HG02970 (cell line): Measurements from ENCODE around the gene AGBL4.

Experiments used
- ATAC-seq: cut with Tn5 transposase; IDR thresholded peaks from one replicate; pipeline ENCODE4 v1.9.1; 2021; ENCODE audit warnings: mild to moderate bottlenecking, moderate library complexity, moderate number of reproducible peaks; ENCODE audit not compliant: unreplicated experiment, low FRiP score

AGBL4 gene

DNA sequence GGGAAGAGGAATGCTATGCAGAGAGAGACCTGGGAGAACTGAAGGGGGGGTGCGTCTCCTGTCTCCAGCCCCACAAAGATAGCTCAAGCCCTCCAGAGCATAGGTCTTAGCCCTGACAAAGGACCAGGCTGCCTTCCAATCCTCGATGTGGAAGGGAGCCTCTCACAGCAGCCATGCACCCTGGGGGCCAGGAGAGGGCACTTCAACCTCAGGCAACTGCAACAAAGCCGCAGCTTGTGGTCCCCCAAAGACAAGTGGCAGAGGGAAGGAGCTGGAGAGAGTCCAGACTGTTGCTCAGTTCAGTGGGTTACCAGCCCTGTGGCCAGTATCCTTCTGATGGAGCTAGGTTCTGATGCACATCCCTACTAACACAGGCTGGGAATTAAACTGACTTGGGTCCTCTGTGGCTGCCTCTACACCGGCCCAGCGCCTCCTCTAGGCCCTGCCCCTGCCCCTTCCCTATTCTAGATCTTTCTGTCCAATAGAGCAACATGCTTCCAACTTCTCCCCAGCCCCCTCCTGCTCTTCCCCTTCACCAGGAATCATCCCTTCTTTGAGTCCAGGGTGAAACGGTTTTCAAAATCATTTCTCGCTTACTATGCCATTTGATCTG is 1451.0 kb downstream of the AGBL4 start:
- no peak for ATAC-seq

DNA sequence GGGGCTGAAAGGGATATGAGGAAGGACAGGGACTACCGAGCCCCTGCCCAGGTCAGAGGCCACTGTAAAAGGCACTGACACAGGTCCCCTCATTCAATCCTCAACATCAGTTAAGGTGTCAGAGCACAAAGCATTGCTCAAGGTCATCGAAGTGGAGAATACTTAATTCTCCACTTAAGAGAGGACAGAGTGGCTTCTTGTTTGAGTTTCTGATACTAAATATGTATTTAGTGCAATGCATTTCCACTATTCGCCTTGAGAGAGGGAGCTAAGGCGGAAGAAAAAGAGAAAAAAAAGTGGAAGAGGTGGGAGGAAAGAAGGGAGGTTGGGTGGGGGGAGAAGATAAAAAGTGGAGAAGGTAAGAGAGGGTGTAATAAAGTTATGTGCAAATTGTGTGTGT is 1451.6 kb downstream of the AGBL4 start:
- no peak for ATAC-seq

DNA sequence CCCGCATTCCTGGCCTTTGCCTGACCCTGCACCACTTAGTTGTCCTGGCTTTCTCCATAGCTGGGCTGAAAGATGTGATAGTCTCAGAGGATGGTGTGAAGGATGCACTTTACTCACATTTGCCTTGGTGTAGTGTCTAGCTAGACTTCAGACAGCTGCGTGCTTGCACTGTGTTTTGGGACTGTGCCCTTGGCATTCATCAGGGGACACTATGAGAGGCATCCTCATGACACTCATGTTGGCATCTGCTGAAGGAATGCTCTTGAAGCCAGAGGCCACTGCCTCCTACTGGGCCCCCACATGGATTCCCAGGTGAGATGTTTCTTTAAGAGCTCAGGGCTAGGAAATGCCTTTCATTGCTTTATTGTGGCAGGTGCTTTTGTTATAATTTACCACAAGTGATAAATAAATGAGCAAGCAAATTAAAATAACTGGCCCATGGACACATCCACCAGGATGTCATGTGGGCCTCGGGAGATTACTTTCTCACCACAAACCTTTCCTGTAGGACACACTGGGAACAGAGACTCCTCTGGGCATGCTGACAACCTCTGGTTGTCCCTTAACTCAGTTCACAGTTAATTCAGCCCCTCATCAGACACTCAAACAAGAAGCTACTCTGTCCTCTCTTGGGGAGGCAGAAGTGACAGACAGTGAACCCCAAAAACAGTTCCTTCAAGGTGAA is 1452.3 kb downstream of the AGBL4 start:
- no peak for ATAC-seq

DNA sequence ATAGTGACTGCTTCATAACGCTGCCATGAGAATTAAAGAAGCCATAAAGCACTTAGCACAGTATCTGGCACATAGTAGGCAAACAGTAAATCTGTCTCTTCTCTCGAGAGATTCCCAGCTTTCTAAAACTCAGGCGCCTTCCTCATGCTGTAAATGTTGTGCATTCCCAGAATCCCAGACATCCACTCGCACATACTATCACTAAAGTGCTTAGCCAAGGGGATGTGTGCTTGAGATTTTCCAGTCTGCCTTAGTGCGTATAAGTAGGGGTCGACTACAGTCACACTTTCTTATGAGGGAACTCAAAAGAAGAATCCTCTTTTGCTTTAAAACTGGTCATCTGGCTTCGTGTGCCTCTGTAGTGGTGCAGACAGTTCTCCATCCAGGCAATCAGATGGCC is 1453.2 kb downstream of the AGBL4 start:
- ATAC-seq = no peak

DNA sequence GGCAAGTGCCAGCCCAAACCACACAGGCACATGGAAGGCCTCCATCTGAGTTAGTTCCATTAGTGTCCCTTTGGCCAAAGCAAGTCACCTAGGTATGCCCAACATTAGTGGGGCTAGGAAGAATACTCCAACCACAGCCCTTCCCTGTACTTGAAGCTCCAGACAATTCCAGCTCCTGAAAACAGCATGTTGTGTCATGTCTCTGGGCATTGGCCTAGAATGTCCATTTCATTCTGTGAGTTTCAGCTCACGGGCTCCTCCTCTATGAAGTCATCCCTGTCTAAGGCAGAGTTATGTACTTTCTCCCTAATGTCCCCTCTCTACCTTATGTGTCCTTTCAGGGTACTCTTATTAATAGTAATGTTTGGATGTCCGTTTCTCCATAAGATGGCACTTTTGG is 1455.3 kb downstream of the AGBL4 start:
- ATAC-seq = no peak

DNA sequence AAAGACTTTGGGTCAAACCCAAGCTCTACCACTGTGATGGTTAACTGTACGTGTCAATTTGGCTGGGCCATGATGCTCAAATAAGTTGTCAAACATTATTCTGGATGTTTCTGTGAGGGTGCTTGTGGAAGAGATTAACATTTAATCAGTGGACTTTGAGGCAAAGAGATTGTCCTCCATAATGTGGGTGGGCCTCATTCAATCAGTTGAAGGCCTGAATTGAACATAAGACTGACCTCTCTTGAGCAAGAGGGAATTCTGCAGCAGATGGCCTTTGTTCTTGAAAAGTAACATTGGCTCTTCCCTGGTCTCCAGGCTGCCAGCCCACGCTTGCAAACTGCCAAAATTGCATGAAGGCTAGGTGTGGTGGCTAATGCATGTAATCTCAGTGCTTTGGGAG is 1457.3 kb downstream of the AGBL4 start:
- ATAC-seq = no peak

DNA sequence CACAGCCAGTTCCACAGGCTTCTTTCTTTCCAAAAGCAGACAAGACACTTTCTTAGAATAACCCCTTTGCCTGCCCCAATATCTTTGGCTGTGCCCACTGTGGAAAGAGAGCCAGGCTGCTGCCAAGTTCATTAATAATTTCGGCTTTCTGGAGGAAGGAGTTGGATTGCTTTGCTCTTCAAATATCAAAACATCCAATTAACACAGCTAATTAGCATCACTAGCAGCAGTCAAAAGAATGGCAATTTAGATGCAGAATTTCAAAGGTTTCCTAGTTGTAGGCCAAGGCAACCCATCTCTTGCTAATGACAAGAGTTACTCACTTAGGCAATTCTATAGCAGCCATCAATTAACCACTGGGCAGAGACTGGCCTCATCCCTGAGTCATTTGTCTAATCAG is 1460.7 kb downstream of the AGBL4 start:
- ATAC-seq = no peak

DNA sequence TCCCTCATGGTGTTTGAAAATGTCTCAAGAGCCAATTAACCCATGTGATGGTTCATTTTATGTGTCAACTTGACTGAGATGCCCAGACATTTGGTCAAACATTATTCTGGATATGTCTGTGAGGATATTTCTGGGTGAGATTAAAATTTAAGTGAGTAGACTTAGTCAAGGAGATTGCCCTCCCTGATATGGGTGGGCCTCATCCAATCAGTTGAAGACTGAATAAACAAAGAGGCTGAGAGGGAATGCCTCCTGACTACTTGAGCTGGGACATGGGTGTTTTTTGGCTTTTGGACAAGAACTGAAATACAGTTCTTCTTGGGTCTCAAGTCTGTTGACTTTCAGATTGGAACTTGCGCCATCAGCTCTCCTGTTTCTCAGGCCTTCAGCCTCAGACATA is 1462.3 kb downstream of the AGBL4 start:
- ATAC-seq = no peak

DNA sequence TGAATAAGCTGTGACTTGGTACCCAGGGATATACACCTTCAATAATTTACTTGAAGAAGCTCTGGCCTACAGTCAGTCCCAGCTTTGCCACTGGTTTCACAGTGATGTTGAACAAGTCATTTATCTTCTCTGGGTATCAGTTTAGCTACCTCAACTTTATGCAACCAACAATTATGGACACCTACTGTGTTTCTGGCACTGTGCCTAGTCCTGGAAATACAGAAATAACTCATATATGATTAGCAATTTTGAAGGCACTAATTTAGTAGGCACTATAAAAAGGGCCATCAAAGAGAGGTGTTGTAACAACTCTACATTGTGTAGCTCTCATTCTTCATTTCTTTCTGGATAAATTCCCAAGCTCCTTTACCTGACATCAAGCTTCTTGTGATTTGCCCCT is 1463.2 kb downstream of the AGBL4 start:
- no peak for ATAC-seq

DNA sequence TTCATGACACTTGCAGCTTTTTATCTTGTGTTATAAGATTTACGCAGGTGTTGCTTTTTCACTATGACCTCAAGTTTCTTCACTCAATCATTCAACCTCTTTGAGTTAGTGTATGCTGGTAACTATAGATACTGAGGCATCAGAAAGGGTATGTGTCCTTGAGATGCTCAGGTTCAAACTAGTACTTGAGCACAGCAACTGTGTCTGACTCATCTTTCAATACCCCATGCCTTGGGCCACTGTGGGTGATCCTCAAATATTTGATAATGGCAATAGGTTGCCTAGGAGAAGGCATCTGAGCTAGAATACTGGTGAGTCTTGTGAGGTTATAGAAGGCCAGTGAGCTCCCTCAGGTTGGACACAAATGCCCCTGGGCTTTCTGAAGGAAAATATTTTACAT is 1463.6 kb downstream of the AGBL4 start:
- ATAC-seq = no peak

DNA sequence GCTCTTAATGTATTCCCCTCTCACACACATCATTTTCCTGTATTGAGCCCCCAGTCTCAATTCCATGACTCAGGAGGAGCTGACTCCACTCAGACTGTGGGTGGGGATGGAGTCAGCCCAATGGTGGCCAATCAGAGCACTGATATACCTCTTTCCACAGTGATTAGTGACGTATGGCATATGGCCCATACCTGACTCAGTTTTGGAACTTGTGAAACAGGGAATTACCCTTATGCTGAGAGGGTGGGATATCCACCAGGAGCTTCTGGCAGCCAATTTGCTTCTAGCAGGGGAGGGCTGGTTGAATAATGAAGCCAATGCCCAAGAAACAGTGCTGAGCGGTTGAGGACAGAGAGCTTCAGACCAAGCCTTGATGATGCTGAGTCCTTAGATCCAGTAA is 1465.4 kb downstream of the AGBL4 start:
- ATAC-seq = no peak

DNA sequence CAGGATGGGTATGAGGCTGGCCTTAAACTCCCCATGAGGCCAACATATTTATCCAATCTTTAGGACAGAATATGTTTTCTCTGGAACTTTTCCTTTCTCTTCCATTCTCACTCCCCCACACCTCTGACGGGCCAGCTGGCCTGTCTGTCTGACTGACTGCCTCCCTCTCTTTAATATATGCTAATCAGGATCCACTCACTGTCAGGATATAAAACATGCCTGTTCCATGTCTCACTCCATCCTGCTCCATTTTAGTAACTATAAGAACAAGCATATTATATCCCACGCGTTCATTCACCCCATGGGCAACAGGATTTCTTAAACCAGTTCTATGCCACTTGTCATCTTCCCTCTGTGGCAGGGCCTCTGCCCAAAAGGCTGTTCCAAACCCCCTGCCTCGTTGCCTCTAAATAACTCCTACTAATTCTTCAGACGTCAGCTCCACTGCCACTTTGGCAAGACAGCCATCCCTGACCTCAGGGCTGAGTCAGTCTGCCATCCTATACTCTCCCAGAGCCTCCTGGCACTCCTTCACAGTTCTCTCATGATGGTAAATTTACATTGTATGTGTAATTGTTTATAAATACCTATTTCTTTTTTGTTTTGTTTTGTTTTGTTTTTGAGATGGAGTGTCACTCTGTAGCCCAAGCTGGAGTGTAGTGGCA is 1467.4 kb downstream of the AGBL4 start:
- ATAC-seq = no peak

DNA sequence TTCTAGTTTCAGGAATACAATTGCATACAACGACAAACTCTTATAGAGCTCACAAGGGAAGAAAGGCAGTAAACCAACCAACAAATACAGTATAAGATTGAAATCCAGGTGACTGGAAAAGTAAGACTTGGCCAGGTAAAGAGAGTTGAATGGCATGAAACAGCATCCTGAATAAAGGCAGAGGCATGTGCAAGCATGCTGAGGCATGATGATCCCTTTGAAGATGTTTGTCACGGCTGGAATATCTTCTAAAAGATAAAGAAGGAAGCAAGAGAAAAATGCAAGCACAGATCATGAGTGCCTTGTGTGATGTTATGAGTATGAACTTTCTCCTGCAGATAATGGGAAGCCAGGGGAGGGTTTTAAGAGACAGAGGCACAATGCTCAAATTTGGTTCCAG is 1468.5 kb downstream of the AGBL4 start:
- ATAC-seq = no peak

DNA sequence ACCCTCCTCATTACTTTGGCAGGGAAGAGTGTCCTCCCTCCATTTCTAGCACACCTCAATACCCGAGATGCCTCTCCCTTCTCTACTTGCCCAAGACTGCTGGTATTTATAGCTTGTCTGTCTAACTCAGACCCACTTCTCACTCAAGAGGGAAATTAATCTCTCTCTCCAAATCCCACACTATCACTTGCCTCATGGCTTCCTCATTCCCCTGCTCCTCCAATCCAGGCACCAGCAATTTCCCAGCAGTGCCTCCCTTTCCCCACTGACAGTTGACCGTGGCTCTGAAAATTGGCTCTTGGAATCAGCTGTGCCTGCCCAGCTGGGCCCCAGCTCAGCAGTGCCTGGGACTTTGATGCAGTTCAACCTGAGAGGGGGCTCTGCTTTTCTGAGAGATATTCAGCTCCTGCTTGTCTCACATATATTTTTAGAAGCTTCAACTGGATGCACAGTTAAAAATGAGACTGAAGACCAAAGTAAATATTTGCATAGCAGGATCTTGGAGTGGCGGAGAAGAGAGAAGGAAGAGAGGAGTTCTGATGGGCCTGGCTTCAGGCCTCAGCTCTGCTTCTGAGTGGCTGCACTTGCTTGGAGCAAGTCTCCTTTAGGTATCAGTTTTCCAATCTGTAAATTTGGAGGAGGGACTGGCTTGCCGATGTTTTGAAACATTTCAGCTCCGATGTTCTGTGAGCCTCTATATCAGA is 1470.7 kb downstream of the AGBL4 start:
- no peak for ATAC-seq

DNA sequence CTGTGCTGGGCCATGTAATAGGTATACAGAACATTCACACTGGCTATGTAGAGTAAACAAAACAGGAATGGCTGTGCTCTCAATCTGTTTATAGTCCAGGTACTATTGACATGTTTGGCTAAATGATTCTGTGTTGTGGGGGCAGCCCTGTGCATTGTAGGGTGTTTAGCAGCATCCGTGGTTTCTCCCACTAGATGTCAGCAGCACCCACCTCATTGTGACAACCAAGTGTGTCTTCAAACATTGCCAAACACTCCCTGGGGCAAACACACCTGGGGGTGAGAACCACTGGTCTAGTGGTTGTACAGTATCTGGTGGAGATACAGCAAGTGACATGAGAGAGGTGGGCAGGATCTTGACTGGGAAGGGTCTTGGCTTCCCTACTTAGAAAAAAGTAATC is 1471.3 kb downstream of the AGBL4 start:
- no peak for ATAC-seq

DNA sequence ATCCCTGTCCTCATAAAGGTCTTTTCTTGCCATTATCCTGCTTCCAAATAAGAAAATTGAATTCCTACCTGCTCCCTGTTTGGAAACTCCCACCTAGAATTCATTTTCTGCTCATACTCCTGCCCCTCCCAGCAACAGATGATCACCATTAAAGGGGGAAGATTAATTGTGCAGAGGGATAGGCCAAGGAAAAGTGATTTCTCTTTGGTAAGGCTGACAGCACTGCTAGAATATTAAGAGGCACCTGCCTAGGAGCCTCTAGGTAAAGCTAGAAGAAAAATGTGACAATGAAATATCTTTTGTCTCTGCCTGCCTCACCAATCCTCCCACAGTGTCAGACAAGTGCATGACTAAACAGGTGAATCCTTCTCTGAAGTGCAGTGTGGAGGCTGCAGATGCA is 1474.8 kb downstream of the AGBL4 start:
- ATAC-seq = no peak

DNA sequence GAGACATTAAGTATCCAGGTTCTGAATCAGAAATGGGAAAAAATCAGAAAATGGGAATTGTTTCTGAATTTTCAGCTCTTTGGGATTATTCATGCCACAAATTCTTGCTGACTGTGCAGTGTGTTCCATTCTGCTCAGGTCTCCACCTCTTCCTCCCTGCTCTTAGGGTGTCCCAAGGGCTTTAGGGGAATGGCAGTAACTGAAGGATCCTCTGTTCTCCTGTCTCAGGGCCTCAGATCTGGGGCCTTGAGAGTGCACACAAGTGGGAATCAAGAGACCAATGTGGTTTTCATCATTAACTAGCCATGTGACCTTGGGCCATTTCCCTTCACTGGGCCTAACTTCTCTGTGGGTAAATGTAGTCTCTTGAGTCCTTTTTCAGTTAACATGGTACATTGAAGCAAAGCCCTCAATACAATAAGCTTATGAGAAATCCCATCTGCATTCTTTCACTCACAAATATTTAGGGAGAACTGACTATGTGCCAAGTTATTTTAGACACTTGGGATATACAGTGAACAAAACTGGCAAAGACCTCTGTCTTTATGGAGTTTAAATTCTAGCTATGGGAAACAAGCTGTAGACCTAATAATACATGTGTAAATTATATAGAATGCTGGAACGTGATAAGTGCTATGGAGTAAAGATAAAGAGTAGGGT is 1476.1 kb downstream of the AGBL4 start:
- no peak for ATAC-seq

DNA sequence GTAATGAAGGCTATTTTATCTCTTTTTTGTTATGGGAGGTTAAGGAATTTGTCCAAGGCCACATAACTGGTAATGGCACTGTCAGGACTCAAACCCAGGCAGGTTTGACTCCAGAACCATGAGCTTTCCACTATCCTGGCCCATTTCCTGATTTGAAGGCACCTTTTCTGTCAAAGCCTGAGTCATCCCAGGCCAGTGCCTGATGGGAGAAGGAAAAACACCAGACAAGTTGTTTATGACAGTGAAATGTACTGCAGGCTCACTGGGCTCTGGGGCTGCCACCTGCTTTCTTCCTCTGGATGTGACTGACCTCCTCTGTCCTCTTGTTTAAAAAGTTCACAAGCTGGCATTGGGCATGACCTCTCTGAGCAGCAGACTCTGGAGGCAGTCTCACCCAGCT is 1479.9 kb downstream of the AGBL4 start:
- no peak for ATAC-seq

DNA sequence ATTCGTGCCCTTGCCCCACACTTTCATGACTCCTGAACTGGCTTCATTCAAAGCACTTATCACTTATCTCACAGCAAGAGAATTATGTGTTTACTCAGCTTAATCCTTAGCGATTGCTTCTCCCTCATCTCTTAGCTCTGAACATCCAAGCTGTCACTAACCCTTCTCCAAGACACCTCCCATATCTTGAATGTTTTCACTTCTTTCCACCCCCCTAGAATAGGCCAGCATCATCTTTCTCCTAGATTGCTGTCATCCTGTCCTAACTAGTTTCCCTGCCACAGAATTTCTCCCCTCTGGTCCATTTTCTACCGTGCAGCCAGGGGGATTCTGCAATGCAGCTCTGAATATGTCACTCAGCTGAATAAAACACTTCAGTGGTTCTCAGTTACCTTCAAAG is 1483.2 kb downstream of the AGBL4 start:
- no peak for ATAC-seq

DNA sequence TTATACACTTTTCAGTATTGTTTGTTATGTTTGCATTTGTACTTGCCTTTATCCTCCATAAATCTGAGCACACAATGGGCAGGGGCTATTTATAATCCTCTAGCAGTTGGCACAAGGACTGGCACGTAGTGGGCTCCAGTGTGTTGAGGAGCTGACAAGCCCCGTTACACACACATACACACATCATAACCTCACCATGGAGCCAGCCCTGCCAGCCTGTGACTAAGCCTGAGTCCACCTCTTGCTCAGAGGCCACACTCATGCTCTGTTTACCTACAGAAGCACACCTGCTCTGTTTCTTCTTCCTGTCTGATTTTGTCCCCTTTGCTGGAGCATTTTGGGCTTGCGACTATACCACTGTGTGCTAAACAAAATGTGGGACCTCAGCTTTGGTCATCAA is 1487.3 kb downstream of the AGBL4 start:
- no peak for ATAC-seq

DNA sequence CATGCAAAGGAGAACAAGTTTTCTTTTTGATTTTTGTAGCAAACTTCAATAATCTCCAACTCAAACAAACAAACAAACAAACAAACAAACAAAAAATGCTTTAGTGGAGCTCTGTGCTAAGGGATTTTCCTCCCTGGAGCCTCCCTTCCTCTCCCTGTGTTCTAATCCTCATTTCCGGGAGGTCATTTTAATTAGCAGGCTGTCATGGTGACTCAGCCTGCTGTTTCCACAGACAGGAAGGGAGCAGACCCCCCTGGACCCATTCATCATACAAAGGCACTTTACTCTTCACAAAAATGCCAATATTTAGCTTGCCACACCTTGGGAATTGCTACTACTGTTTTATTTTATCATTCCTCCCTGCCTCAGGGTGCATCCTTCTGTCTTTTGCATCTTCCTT is 1490.8 kb downstream of the AGBL4 start:
- no peak for ATAC-seq
